Vagina (tissue), 2 donors: Measurements from ENCODE around the gene CCDC137.

Source experiments
- POLR2A ChIP-seq, 2 donors: fragments of 450-650 bp; IDR thresholded peaks; one replicate each; pipeline ENCODE4 v1.6.1; 2017; ENCODE audit warnings: antibody characterized with exemption in 2 of 2, mild to moderate bottlenecking in 2 of 2, moderate library complexity in 2 of 2
- POLR2AphosphoS5 ChIP-seq, 2 donors: sonication (generic); formaldehyde crosslinking; IDR thresholded peaks; one replicate each; pipeline ENCODE4 v1.9.0; 2017; ENCODE audit warnings: antibody characterized with exemption in 2 of 2, mild to moderate bottlenecking in 2 of 2, low read depth in 1 of 2; ENCODE audit not compliant: insufficient read depth in 1 of 2
- TF ChIP-seq, protein P1 (sequence below), 3 experiments: fragments of 450-650 bp in 2 of 3; fragments of 200-600 bp in 1 of 3; sonication (generic) in 1 of 3; IDR thresholded peaks; one replicate each; pipeline ENCODE4 v1.5.1; 2017 to 2019; ENCODE audit warnings: antibody characterized with exemption in 3 of 3, mild to moderate bottlenecking in 2 of 3, moderate library complexity in 2 of 3

DNA sequence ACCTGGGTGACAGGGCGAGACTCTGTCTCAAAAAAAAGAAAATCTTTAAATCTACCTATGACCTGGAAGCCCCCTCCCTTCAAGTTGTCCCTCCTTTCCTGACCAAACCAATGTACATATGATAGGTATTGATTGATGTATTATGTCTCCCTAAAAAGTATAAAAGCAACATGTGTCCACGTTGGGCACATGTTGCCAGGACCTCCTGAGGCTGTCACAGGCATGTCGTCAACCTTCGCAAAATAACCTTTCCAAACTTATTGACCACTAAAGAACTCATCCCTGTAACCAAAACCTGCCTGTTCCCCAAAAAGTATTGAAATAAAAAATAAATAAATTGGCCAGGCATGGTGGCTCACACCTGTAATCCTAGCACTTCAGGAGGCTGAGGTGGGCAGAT lies 4.5 kb upstream of the CCDC137 start:
- TF ChIP-seq POLR2A (IDR thresholded peaks at IDR 0.05) (no peak), POLR2AphosphoS5 (IDR thresholded peaks at IDR 0.05; ENCODE audit: insufficient read depth in 1 of 2, low read depth in 1 of 2) (no peak)
- TF ChIP-seq, protein P1, sequence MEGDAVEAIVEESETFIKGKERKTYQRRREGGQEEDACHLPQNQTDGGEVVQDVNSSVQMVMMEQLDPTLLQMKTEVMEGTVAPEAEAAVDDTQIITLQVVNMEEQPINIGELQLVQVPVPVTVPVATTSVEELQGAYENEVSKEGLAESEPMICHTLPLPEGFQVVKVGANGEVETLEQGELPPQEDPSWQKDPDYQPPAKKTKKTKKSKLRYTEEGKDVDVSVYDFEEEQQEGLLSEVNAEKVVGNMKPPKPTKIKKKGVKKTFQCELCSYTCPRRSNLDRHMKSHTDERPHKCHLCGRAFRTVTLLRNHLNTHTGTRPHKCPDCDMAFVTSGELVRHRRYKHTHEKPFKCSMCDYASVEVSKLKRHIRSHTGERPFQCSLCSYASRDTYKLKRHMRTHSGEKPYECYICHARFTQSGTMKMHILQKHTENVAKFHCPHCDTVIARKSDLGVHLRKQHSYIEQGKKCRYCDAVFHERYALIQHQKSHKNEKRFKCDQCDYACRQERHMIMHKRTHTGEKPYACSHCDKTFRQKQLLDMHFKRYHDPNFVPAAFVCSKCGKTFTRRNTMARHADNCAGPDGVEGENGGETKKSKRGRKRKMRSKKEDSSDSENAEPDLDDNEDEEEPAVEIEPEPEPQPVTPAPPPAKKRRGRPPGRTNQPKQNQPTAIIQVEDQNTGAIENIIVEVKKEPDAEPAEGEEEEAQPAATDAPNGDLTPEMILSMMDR (IDR thresholded peaks at IDR 0.05): no peak
